Astrocyte of the spinal cord (primary cell): ENCODE results near the gene OXGR1.

ENCODE experiments used
- DNase-seq: peaks from one replicate; pipeline ENCODE4 v3.0.0; 2011; ENCODE audit warnings: low read depth, low spot score
- H3K4me3 ChIP-seq: 2 replicates; pipeline ENCODE4 v1.5.1; 2011; ENCODE audit warnings: low read depth, mild to moderate bottlenecking, low read length, moderate library complexity
- in situ Hi-C: cut with HindIII; loops from 2 replicates; pipeline ENCODE4 v1.10.0; 2017; ENCODE audit warnings: low sequenced_read_pairs
- TF ChIP-seq, protein P1 (sequence below): IDR thresholded peaks from 2 replicates; pipeline ENCODE4 v1.5.1; 2012; ENCODE audit warnings: low read depth, mild to moderate bottlenecking, low read length, inconsistent platforms

Gene OXGR1

GRCh38 chr13:96967248-96967745, 27.0 kb downstream of the OXGR1 start:
- DNase-seq, result no peak
- TF ChIP-seq, protein P1, sequence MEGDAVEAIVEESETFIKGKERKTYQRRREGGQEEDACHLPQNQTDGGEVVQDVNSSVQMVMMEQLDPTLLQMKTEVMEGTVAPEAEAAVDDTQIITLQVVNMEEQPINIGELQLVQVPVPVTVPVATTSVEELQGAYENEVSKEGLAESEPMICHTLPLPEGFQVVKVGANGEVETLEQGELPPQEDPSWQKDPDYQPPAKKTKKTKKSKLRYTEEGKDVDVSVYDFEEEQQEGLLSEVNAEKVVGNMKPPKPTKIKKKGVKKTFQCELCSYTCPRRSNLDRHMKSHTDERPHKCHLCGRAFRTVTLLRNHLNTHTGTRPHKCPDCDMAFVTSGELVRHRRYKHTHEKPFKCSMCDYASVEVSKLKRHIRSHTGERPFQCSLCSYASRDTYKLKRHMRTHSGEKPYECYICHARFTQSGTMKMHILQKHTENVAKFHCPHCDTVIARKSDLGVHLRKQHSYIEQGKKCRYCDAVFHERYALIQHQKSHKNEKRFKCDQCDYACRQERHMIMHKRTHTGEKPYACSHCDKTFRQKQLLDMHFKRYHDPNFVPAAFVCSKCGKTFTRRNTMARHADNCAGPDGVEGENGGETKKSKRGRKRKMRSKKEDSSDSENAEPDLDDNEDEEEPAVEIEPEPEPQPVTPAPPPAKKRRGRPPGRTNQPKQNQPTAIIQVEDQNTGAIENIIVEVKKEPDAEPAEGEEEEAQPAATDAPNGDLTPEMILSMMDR, result no peak
- in situ Hi-C loops, result no loop called here
- H3K4me3 ChIP-seq, result no peak overlapping the region

DNA sequence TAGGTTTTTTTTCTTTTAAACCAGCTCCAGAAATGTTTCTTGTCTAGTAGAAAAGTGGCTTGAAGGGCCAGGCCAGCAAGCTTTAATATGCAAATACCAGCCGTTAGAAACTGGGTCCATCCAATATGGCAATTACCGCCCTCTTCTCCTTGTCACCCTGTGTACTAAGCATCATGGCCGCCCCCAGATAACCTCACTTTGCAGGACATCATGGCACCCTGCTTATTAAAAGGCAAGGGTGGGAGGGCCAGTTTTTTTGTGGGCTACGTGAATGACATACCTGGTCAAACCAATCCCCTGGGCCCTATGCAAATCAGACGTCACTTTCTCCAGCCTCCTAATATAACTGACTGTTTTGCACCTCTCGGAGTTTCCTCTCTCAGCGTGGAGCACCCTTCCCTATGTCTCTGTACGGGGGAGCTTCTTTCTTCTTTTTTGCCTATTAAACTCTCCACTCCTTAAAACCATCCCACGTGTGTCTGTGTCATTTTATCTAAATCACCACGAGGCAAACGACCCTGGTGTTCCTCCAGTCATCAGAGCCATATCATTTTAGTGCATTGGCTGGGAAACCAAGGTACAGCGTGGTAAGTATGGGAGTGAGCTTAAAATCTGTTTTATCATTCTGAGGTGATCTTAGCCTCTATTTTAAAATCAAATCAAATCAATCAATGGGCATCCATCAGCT, 27.7 kb downstream of the OXGR1 start:
- in situ Hi-C loops, result no loop called here
- TF ChIP-seq, protein P1, result no peak
- no peak for DNase-seq
- H3K4me3 ChIP-seq, result no peak overlapping the region

- TF ChIP-seq, protein P1, result no peak
- no peak for DNase-seq
- in situ Hi-C loops, result no loop called here
- no peak overlapping the region for H3K4me3 ChIP-seq
These were observed 30.3 kb downstream of the OXGR1 start for GRCh38 chr13:96963786-96964475.

DNA sequence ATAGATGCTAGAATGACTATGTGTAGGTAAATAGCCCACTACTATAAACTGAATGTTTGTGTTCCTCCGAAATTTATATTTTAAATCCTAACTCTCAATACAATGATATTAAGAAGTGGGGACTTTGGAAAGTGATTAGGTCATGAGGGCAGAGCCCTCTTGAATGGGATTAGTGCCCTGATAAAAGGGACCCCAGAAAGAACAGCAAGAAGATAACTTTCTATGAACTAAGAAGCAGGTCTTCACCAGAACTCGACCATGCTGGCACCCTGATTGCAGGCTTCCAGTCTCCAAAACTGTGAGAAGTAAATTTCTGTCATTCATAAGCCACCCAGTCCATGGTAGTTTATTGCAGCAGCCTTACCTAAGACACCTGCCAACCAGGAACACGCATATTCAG, 33.9 kb downstream of the OXGR1 start:
- DNase-seq, result no peak
- TF ChIP-seq, protein P1, result no peak
- in situ Hi-C loops, result no loop called here
- no peak overlapping the region for H3K4me3 ChIP-seq

DNA sequence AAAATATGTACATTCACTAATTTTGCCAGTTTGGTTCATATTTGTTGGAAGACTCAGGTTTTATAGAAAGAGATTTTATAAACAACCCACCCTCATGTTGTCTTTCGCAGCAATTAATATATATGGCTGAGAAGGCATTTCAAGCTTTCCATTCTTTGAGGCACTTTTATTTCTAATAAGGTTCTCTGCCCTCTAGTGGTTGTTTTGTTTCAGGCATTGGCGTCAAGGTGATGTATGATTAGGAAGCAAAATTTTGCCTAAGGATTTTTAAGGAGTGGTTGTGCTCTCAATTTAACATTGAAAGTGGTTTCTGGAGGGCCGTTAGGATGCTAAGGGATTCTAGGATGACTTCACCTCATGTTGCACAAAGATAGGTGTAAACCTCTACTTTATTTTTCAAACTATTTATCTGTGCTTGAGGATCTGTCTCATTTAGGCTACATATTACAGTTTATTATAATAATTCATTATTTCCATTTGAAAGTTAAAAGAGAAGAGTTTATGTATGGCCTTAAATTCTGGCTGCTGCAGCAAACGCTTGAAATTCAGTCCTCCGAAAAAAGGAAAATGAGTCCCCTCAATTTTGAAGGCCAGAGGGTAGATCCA, 35.9 kb downstream of the OXGR1 start:
- in situ Hi-C loops, result no loop called here
- TF ChIP-seq, protein P1, result peak; percentile 88
- H3K4me3 ChIP-seq, result no peak overlapping the region
- peak; percentile 38 for DNase-seq

- TF ChIP-seq, protein P1, result no peak
- no peak for DNase-seq
- H3K4me3 ChIP-seq, result no peak overlapping the region
- in situ Hi-C loops, result no loop called here
These were observed 41.7 kb downstream of the OXGR1 start for GRCh38 chr13:96952595-96952994.
